GM21390 (cell line): ENCODE results near the gene ALS2CL.

Source experiments
- ATAC-seq: cut with Tn5 transposase; IDR thresholded peaks from one replicate; pipeline ENCODE4 v1.9.1; 2021; ENCODE audit not compliant: unreplicated experiment

Gene ALS2CL

GRCh38 chr3:46664971-46665762 is 28.3 kb downstream of the ALS2CL start:
- no peak for ATAC-seq

GRCh38 chr3:46664188-46664970 is 29.1 kb downstream of the ALS2CL start:
- ATAC-seq, result no peak

DNA sequence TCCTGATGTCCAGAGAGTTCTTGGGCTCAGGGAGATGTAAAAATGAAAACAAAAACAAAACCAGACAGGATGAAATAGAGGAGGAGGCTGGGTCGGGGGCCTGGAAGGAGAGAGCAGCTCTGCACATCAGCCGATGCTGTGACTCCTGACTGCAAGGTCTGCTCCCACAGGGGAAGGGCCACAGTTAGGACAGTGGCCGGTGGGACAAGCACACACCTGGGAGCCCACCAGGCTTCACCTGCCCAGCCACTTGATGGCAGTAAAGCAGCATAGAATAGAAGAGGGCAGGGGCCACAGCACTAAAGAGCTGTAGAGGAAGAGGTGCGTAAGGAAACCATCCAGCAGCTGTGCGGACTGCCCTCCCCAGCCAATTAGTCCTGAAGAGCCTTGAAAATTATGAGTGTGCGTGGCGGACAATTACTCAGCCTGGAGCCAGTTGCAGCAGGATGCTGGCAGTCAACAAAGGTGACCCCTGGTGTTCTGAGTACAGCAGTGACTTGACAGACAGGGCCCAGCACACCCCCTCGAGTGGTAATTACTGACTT is 29.8 kb downstream of the ALS2CL start:
- no peak for ATAC-seq

DNA sequence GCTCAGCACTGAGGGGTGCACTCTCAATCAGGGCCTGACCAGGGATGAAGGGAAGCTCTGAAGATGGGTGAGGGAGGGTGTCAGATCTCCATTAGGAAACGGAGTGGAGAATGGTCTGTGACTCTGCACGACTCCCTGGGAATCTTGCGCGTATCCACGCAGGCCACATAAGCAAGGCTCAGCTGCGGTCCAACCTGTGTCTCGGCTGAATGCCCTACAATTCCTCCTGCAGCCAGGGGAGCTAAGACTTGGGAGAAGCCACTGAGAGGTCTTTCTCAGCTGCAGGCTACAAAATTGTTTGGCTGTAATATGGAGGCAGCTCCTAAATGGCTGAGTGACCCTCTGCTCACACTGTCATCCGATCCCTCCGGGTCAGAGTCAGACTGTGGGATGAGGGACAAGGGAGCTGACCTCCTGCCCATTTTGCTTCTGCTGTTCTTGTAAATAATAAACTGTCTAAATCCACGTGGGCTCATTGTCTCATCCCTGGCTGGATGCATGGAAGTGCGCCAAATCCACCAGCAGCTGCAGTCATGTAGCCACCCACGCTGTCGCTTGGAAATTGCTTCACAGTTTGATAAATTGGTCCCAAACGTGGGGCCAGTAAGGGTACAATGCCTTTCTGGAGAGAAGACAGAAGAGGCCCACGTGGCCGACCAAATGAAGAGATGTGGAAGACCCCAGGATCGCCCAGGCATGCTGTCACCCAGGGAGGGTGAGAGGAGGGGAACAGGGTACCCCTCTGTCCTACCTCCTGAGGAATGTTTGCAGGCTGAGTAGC is 30.5 kb downstream of the ALS2CL start:
- no peak for ATAC-seq

GRCh38 chr3:46661776-46662766 is 31.4 kb downstream of the ALS2CL start:
- no peak for ATAC-seq

DNA sequence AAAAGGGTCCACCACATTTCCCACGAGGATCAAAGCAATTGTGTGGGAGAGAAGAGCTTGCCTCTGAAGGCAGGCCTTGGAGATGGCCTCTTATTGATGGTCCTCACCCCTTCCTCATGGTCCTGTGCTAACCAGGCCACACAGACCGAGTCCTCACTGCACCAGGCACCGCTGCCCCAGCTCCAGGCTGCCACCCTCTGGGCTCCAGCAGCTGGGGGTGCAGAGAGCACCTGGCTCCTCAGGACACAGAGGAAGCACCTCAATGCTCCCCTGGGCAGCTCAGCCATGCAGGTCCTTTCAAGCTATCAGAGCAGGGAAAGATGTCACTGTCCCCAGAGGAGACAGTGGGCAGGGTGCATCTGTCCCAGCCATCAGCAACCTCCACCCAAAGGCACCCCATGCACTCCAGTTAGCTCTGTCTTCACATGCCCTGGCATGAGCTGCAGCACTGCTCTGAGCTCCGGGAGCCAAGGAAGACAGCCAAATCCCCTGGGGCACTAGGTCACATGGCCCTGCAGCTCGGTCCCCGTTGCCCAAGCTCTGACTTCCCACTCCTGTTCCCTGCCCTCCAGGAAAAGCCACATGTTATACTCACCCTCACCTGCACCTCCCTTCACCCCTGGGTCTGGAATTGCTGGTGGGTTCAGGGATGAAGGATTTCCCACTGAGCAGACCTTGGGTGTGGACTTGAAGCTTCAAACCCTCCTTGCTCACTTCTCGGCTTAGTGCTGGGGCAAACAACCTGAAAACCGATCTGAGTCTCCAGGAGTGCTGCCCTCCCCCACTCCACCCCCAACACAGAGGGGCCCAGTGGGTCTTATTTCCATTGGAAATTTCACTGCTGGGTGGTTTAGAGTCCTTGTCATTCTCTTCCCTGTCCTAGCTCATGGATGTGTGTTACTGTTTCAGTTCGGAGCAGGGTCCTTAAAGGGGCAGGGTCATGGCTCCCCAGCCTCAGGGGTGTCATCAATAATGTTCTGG is 32.6 kb downstream of the ALS2CL start:
- ATAC-seq, result no peak

- ATAC-seq, result no peak
Observed at GRCh38 chr3:46660003-46660402, 33.5 kb downstream of the ALS2CL start.

GRCh38 chr3:46659285-46659684 is 34.2 kb downstream of the ALS2CL start:
- ATAC-seq, result no peak

DNA sequence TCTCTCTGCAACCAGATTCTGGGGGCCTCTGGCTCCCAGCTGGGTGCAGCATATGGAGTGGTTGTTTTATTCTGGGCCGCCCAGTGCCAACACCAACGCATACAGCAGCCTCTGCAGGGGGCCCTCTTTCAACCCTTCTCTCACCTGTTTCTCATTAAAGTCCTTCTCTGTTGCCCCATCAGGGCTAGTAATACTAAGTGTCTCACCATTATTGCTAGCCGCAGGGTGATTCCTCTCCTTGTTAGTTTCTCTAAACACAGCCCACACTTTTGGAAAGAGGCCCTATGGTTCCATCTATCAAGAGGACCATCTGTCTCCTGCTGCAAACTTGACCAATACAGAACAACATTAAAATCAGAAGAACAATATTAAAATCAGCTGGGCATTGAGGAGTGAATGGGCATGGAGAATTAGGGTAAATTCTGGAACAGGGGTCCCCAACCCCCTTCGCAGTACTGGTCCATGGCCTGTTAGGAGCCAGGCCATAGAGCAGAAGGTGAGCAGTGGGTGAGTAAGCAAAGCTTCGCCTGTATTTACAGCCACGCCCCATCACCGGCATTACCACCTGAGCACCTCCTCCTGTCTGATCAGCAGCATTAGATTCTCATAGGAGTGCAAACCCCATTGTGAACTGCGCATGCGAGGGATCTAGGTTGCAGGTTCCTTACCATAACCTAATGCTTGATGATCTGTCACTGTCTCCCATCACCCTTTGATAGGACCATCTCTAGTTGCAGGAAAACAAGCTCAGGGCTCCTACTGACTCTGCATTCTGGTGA is 36.5 kb downstream of the ALS2CL start:
- ATAC-seq, result no peak

- ATAC-seq, result no peak
Observed at GRCh38 chr3:46655271-46655670, 38.2 kb downstream of the ALS2CL start.

- ATAC-seq, result no peak
Observed at GRCh38 chr3:46651084-46651483, 42.4 kb downstream of the ALS2CL start.

- no peak for ATAC-seq
Observed at GRCh38 chr3:46649436-46649835, 44.0 kb downstream of the ALS2CL start.

- ATAC-seq, result no peak
Observed at GRCh38 chr3:46648096-46648495, 45.4 kb downstream of the ALS2CL start.

DNA sequence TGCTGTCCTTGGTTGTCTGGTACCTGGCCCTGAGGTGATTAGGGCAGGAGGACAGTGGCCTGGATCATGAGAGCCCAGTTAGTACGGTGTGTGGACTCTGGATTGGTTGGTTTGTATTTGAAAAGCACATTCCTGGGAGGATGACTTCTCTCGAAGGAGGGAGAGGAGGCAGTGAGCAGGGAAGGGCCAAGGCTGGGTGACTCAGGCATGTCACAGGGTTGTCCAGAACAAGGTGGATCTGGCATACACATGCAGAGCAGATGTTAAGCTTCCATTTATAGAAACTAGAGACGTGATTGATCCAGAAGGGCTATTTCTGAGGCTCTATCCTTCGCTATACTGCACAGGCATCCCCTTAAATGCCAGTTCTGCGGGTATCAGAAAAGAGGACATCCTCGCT is 46.8 kb downstream of the ALS2CL start:
- ATAC-seq, result no peak

DNA sequence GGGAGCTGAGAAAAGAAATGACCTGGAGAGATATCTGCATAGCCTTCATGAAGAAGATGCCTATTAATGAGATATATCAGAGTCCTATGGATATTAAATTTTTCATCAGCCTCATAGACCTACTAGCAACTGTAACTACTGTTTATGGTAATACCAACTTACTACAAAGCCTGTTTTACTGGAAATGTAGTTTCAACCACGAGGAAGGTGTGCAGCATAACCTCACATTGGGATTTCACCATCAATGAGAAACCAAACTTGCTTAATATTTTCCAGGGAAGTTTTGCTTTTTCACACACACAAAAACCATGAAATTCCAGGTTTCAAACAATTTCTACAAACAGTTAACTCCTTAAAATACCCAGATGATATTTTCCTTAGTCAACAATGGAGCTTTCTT is 49.8 kb downstream of the ALS2CL start:
- no peak for ATAC-seq

DNA sequence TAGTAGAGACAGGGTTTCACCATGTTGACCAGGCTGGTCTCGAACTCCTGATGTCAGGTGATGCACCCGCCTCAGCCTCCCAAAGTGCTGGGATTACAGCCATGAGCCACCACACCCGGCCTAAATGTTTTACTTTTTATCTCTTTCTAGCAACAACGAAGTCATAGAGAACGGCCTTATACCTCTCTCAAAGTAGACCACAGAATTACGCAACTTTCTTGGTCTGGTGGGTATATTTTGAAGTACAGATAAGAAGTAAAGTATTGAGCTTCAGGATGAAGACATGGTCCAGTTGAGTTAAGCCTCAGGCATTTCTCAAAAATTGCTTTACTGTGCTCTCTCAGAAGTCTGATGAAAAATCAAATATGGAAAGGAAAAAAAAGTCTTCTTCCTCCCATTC is 50.5 kb downstream of the ALS2CL start:
- ATAC-seq, result no peak

DNA sequence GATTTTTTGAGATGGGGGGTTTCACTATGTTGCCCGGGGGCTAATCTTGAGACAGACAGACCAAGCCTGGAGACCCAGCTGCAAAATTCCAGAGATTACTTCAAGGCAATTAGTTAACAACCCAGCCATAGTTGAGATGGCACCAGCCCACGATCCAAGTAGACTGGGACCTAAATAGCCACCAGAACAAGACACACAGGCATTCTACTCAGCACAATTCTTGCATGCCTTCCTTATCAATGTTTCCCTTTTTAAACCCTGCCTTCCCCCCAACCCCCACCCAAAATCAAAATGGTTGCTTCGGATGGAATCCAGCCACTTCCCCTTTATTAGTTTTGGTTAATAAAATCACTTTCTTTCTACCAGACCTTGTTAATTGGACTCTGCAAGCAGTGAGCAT is 52.6 kb downstream of the ALS2CL start:
- no peak for ATAC-seq

GRCh38 chr3:46639221-46639620 is 54.3 kb downstream of the ALS2CL start:
- no peak for ATAC-seq
